HS-5 (cell line): ENCODE data around the gene TTC32.

ENCODE experiments used
- DNase-seq: peaks from one replicate; pipeline ENCODE4 v3.0.0-alpha.2; 2012; ENCODE audit warnings: low read depth

TTC32 gene

DNA sequence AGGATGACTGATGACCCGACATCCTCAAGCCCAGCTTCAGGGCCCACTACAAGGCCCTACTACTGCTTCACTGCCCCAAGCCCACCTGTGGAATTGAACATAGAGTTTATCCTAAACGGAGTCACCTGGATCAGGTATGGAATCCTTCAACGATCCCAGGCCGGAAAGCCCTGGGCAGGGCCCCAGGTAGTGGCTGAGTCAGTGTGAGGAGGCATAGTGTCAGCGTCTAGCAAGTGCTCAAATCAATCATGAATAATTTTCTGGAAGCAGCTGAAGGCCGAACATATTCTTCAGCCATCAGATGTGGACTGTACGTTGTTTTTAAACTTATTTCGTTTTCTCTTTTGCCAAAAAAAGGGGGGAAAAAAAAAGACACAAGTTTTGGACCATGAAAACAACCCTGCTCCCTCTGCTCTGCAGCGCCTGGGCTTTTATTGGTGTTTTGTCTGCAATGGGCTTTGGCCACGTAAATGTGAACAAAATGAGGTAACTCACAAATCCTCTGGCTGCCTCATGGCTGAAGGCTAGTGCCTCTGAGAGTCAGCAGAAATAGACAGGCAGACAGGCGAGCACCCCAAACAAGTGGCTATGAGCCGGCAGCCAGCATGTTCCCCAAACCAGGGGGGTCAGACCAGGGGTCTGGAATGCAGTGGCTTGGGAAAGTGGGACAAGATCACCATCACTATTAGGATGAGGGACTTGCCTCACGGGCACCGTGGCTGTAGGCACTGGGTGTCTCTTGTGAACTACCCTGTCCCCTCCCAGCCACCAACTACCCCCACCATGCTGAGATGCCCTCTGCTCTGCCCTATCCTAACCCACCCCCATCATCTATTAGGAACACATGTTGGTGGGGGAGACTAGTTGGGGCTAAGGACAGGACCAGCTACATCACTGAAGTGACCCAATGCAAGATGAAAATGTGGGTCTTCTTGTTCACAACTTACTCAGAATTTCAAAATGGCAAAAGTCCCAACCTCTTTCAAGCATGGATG, 51.4 kb downstream of the TTC32 start:
- no peak for DNase-seq

DNA sequence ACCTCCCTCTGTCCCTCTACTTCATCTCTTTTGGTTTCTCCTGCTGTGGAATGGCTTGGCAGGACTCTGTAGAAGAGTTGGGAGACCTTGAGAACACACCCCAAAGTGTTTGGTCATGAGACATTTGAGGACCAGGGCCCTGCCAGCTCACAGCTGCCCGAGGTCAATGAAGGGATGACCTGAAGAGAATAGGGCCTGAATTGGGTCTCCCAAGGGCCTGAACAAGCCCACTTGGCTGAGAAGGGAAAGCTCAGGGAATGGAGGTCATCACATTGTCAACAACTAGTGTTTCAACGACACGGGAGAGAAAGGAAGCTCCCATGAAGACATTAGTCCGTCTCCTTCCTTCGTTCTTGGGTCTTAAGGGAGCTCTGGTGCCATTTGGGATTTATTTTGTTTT, 52.8 kb downstream of the TTC32 start:
- no peak for DNase-seq

DNA sequence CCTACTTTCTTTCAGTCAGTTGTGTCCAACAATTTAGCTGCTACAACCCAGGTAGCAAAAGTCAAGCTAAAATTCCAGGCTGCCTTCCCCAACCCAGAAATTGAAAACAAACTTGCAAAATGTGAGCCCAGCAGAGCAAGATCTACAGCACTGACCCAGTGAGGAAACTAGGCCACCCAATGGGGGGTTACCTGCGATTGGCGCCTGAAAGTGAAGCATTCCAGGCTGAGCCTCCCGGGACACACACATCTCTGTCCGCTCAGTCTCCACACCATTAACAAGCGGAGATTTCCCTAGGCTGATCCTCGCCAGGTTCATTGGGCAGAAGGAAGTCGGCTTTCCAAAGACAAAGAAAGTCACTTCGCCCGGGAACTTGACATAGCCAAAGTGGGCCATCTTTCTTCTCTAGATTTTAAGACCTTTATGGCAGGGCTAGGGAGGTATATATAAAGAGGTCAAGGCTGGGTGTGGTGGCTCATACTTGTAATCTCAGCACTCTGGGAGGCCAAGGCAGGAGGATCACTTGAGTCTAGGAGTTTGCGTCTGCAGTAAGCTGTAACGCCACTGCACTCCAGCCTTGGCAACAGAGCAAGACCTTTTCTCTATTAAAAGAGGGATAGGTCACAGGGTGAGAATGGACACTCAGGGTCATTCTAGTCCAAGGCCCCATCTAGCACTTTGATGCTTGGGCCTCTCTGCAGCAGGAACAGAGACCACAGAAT, 53.6 kb downstream of the TTC32 start:
- no peak for DNase-seq

DNA sequence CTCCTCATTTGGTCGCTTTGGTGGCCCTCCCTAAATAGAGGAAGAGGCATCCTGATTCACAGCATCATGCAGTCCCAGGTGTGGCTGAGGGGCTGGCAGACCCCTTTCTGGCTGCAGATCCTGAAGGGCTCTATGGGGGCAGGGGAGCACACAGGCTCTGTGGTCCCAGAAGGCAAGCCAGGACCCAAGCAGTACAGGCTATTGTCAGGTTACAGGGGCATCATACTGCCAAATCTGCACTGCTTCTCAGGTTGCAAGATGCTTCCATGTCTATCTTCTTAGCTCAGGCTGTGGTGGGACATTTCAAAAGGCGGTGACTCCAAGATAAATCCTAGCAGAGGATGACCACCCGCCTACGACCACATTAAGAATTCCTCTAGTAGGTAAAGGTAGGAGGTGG, 54.3 kb downstream of the TTC32 start:
- DNase-seq: no peak
